ENCODE measurements around the gene APOC3.

GRCh38 chr11:116849486-116849885 lies 19.8 kb downstream of the APOC3 start:
- TF ChIP-seq CTCF (IDR thresholded peaks at IDR 0.05; ENCODE audit: insufficient read depth, low read length) (no peak), REST (IDR thresholded peaks at IDR 0.05; ENCODE audit: insufficient replicate concordance, low read depth) (no peak), POLR2AphosphoS5 (IDR thresholded peaks at IDR 0.05; ENCODE audit: low read depth) (no peak), GABPA (IDR thresholded peaks at IDR 0.05; ENCODE audit: low read depth) (no peak), SPI1 (IDR thresholded peaks at IDR 0.05; ENCODE audit: borderline replicate concordance, low read depth) (no peak)
